Activated T-cell treated with anti-CD3 and anti-CD28 coated beads for 48 hours (primary cell): ENCODE results near the gene SLC7A6.
A peak's percentile ranks its signal among the peaks of the same experiment; 100 is the strongest.

Experiments
- DNase-seq: peaks from one replicate; pipeline ENCODE4 v3.0.0-alpha.2; 2020; ENCODE audit warnings: low read depth

The SLC7A6 gene

GRCh38 chr16:68264128-68265077 is at the start of gene SLC7A6:
SLC7A6 (plus strand) TSS chr16:68264526; CDS start chr16:68274727, 10,201 bp downstream.
- DNase-seq = peak; percentile 87

- no peak for DNase-seq
These were observed 49.6 kb upstream of the SLC7A6 start for GRCh38 chr16:68214726-68215125.

GRCh38 chr16:68215302-68215701 is 49.0 kb upstream of the SLC7A6 start:
- DNase-seq = no peak

DNA sequence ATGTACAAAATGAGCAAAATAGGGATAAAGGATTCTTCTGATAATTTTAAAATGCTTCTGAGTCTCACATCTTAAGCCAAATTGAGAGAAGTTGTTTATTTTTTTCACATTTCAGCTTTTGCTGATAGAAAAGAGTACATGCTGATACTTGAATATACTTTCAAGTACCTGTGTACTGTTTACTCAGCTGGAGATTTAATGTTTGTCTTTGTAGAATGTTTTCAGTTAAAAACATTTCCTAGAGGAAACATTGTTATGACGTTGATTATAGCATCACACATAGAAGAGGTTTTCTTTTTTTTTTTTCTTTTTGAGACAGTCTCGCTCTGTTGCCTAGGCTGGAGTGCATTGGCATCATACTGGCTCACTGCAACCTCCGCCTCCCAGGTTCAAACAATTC is 48.1 kb upstream of the SLC7A6 start:
- DNase-seq = no peak

DNA sequence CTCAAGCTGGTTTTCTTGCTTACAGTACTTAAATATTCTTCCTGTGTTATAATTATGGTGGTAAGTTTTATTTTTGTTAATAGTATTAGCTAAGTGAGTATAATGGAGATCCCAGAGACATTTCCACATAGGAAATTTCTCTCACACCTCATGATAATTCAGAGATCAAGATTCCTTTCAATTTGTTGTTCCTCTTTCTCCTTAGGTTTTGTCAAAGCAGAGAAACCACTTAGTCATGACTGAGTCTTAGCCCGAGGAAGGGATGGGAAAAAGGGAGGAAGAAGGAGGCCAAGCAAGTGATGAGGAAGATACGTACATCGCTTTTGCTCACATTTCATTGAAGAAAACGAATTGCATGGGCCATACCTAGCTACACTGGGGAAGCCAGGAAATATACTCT is 46.8 kb upstream of the SLC7A6 start:
- DNase-seq = no peak

- DNase-seq = no peak
These were observed 44.5 kb upstream of the SLC7A6 start for GRCh38 chr16:68219725-68220351.

DNA sequence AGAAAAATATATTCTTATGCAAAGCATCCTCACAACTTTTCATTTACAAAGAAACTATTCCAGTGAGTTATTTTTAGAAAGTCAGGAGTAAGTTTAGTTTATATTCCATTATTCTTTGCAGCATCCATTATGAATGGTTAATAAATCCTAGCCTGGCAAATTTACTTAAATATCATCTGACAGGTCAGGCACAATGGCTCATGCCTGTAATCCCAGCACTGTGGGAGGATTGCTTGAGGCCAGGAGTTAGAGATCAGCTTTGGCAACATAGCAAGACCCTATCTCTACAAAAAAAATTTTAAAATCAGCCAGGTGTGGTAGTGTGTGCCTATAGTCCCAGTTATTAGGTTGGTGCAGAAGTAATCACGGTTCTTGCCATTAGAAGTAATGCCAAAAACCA is 41.3 kb upstream of the SLC7A6 start:
- DNase-seq = no peak

- no peak for DNase-seq
These were observed 38.2 kb upstream of the SLC7A6 start for GRCh38 chr16:68226116-68226515.

DNA sequence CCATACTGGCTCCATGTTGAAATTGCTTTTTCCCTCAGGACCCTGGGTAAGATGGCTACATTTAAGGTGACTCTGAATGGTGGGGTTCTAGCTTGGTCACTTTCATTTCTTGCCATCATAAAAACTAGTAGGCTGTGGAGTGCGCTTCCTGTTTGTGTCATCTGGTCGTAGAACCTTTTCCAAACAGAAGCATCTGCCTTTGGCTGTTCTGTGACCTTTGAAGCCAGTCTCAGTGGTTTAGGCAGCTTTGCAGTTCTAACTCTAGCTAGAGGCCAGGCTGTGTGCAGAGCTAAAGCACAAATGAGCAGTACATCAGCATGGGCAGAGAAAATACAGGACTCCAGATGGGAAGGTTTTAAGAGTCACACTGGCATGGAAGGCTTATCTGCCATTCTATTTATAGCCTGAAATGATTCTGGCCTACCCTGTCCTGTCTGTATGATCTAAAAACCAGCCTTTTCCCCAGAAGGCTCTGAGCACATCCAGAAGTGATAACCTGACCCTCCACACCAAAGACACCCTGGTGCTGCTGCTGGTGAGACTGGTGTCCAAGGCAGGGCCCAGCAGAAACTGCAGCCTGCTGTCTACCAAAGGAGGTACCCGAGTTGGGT is 37.0 kb upstream of the SLC7A6 start:
- no peak for DNase-seq

DNA sequence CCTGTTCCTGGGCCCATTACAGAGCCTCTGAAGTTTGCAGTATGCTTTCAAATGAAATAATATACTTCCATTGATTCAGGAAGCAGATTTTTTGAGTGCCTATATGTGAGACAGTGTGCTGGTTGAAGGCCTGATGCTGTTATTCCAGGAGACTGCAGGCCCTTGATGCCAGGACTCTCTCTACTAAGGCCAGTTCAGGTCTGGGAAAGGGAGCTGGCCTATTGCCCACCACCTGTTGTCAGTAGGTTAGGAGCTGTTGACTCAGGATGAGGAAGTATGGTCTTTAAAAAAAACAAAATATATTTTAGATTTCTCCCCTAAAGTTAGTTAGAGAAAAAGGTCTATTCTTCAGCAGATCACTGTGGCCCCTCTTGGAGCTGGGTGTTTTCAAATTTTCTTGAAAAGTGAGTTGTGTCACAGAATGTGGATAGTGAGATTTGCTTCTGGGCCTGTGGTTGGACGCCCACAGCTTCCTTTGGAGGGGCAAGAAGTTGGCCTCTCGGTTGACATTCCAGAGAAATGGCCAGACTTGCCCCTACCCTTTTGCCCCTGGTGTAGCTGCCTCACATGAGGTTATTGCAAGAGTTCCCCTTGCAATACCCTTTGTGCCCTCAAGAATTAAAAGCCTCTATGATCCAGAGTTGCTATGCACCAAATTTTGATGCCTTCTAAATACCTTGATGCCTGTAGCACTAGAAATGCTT is 36.3 kb upstream of the SLC7A6 start:
- DNase-seq = no peak

DNA sequence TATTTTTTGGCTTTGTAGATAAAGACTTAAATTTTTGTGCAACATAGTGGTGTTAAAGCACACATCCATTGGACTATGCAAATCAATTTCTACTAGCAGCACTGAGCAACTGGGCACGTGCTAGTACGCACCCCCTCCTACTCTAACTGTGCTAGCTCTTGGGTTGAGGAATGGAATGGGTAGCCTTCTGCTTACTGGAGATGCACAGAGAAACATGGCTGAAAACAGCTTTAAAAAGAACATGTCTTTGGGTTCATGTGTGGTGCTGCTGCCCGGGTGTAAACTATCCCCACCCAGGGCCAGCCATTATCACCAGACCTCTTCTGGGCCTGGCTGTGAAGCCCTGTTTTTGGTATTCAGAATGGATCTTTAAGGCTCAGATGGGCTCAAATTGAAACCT is 35.7 kb upstream of the SLC7A6 start:
- DNase-seq = no peak

DNA sequence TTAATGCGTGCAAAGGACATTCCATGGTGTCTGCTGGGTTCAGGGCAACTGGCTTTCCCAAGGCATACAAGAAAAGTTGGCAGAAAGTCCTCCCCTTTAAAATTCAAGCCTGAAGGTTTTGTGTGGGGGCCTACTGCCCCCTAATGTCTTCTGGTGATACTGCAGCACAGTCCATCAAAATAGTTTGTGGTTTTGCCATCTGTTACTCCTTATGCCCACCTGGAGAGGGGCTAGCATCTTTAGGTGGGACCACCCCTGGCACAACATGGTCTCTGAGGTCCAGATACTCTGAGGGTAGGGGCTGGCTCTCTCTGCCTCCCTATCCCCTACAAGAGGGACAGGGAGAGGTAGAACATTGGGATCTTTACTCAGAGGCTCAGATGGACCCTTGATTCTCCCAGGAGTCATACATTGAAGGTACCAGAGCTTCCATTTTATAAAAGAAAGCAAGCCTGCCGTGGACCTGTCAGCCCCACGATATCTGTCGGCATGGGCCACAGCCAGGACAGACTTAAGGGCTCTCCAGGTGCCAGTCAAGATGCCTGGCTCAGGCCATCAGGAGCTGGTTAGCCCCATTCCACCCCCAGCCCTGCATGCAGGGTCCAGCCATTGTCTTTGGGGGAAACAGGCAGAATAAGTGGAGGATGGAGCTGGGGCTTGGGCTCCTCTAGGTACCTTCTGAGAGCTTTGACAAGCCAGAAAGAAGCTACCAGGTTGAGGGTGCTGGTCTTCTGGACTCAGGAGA is 34.7 kb upstream of the SLC7A6 start:
- no peak for DNase-seq

GRCh38 chr16:68230176-68230571 is 34.2 kb upstream of the SLC7A6 start:
- no peak for DNase-seq

DNA sequence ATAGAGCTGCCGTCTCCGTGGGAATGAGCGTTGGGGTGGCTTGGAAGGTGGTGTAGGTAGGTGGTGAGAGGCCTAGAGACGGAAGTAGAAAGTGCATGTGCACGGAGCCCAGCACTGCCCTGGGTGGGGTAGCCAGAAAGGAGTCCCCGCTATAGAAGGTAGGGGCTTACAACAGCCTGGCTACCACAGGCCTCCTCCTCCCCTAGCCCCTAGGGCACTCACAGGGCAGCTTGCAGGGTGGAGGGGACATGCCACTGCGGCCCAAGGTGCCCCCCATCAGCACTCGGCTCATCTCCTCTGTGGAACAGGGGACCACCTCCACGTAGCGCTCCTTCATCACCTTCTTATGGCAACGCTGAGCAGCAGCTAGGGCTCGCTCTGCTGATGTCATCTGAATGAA is 33.4 kb upstream of the SLC7A6 start:
- no peak for DNase-seq

DNA sequence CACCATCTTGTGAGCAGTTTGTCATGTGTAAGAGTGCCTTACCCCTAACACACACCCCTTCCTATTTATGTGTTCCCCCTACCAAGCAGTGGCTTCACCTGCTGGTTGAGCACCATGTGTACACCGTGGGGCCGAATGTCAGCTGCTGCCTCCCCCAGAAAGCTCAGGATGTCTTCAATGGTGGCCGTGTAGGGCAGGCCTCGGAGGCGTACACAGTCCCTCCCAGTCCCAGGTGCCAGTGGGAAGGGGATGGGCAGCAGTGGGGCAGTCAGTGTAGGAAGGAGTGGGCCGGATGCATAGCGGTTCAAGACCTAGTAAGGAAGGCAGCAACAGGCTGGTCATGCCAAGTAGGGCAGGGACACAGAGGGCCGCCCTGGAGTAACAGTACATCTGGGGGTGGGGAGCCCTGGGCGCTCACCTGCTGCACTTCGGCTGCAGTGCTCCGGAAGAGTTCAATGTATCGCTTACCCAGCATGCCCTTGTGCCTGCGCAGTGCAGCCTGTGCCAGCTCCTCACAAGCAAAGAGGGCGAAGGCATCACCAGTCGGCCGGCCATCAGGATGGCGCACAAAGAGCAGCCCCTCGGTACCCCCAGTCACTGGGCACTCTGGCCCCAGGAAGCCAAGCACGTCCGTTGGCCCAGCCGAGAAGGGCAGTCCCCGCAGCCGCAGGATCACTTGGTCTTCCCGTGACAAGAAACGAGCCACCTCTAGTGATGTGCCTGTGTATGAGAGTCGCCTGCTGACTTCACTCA is 32.8 kb upstream of the SLC7A6 start:
- no peak for DNase-seq

- no peak for DNase-seq
These were observed 32.0 kb upstream of the SLC7A6 start for GRCh38 chr16:68232335-68232734.

GRCh38 chr16:68233085-68233834 is 31.1 kb upstream of the SLC7A6 start:
- no peak for DNase-seq

GRCh38 chr16:68233835-68234187 is 30.5 kb upstream of the SLC7A6 start:
- no peak for DNase-seq

GRCh38 chr16:68234188-68235107 is 29.9 kb upstream of the SLC7A6 start:
- DNase-seq = no peak
